Gastrocnemius medialis (tissue), 4 donors: Measurements from ENCODE around the gene CCDC27.

ENCODE experiments used
- POLR2A ChIP-seq, 2 donors: fragments of 450-650 bp; IDR thresholded peaks; one replicate each; pipeline ENCODE4 v1.6.1; 2017; ENCODE audit warnings: antibody characterized with exemption in 2 of 2, mild to moderate bottlenecking in 2 of 2, moderate library complexity in 2 of 2
- TF ChIP-seq, protein P1 (sequence below), 5 experiments: fragments of 450-650 bp in 3 of 5; fragments of 200-600 bp in 2 of 5; sonication (generic) in 2 of 5; IDR thresholded peaks in 4 of 5; conservative IDR thresholded peaks in 1 of 5; 1 replicate in 4 of 5; 2 replicates in 1 of 5; pipeline ENCODE4 v1.5.1; 2016 to 2019; ENCODE audit warnings: antibody characterized with exemption in 5 of 5, mild to moderate bottlenecking in 3 of 5, moderate library complexity in 3 of 5

DNA sequence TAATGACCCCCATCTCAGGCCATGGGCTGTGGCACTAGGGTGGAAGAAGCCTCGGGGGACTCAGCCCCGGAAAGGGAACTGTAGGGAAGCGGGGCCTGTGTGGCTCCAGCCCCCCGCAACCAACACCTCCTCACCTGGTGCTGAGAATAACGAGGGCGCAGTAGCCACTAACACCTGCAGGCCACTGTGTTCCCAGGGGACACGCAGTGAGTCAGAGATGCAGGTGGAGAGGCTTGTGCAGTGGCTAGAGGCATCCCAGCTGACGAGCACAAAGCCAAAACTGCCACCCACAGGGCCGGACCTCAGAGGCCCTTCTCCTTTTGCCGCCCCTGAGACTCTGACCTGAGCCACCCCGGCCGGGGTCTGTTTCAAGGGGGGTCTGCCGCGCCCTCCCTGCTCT lies 33.5 kb upstream of the CCDC27 start:
- TF ChIP-seq, protein P1, sequence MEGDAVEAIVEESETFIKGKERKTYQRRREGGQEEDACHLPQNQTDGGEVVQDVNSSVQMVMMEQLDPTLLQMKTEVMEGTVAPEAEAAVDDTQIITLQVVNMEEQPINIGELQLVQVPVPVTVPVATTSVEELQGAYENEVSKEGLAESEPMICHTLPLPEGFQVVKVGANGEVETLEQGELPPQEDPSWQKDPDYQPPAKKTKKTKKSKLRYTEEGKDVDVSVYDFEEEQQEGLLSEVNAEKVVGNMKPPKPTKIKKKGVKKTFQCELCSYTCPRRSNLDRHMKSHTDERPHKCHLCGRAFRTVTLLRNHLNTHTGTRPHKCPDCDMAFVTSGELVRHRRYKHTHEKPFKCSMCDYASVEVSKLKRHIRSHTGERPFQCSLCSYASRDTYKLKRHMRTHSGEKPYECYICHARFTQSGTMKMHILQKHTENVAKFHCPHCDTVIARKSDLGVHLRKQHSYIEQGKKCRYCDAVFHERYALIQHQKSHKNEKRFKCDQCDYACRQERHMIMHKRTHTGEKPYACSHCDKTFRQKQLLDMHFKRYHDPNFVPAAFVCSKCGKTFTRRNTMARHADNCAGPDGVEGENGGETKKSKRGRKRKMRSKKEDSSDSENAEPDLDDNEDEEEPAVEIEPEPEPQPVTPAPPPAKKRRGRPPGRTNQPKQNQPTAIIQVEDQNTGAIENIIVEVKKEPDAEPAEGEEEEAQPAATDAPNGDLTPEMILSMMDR (IDR thresholded peaks at IDR 0.05 in 4 of 5, conservative IDR thresholded peaks at IDR 0.05 in 1 of 5), result no peak
- TF ChIP-seq POLR2A (IDR thresholded peaks at IDR 0.05), result no peak
